ENCODE data around the gene CDC25B.

The CDC25B gene

DNA sequence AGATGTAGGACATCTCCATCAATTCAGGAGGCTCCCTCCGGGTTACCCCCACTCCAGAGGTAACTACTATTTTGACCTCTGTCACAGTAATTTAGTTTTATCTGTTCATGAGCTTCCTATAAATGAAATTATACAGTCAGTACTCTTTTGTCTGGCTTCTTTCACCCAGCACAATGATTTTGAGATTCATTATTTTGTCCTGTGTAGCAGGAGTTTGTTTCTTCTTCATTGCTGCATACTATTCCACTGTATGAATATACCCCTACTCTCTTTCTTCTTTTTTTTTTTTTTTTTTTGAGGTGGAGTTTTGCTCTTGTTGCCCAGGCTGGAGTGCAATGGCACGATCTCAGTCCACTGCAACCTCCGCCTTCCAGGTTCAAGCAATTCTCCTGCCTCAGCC lies 12.4 kb downstream of the CDC25B start:
- no peak for TF ChIP-seq CREB1 (IDR thresholded peaks at IDR 0.05; ENCODE audit: low read depth)
- no peak for TF ChIP-seq TAF1 (IDR thresholded peaks at IDR 0.05; ENCODE audit: low read depth)
- TF ChIP-seq YY1 (IDR thresholded peaks at IDR 0.05; ENCODE audit: low read depth), result no peak
- TF ChIP-seq RAD21 (IDR thresholded peaks at IDR 0.05; ENCODE audit: low read depth), result no peak
- no peak for TF ChIP-seq REST (IDR thresholded peaks at IDR 0.05; ENCODE audit: low read depth)
- no peak for TF ChIP-seq TEAD4 (IDR thresholded peaks at IDR 0.05)
- no peak for TF ChIP-seq ZBTB7A (IDR thresholded peaks at IDR 0.05; ENCODE audit: low read depth)
- TF ChIP-seq, protein P1, sequence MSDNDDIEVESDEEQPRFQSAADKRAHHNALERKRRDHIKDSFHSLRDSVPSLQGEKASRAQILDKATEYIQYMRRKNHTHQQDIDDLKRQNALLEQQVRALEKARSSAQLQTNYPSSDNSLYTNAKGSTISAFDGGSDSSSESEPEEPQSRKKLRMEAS (IDR thresholded peaks at IDR 0.05), result no peak
- no peak for TF ChIP-seq USF1 (IDR thresholded peaks at IDR 0.05)
- no peak for TF ChIP-seq FOXM1 (IDR thresholded peaks at IDR 0.05; ENCODE audit: borderline replicate concordance, low read depth)
- TF ChIP-seq NFIC (IDR thresholded peaks at IDR 0.05), result no peak
- TF ChIP-seq EP300 (IDR thresholded peaks at IDR 0.05; ENCODE audit: borderline replicate concordance), result no peak
- no peak for TF ChIP-seq EGR1 (IDR thresholded peaks at IDR 0.05)
- no peak for TF ChIP-seq TCF12 (IDR thresholded peaks at IDR 0.05; ENCODE audit: low read depth)
- TF ChIP-seq CEBPB (IDR thresholded peaks at IDR 0.05), result no peak

GRCh38 chr20:3811467-3812258 lies 15.6 kb downstream of the CDC25B start:
- peak; percentile 100 for TF ChIP-seq NFIC (IDR thresholded peaks at IDR 0.05)
- TF ChIP-seq EP300 (IDR thresholded peaks at IDR 0.05; ENCODE audit: borderline replicate concordance), result peak; percentile 96
- no peak for TF ChIP-seq RAD21 (IDR thresholded peaks at IDR 0.05; ENCODE audit: low read depth)
- 0 out of 2 replicates have a peak, but pooled peaks have one; percentile 56 for TF ChIP-seq ZBTB7A (IDR thresholded peaks at IDR 0.05; ENCODE audit: low read depth)
- TF ChIP-seq, protein P1 (IDR thresholded peaks at IDR 0.05), result peak; percentile 99
- peak; percentile 70 for TF ChIP-seq TEAD4 (IDR thresholded peaks at IDR 0.05)
- peak; percentile 97 for TF ChIP-seq TCF12 (IDR thresholded peaks at IDR 0.05; ENCODE audit: low read depth)
- peak; percentile 98 for TF ChIP-seq CEBPB (IDR thresholded peaks at IDR 0.05)
- TF ChIP-seq YY1 (IDR thresholded peaks at IDR 0.05; ENCODE audit: low read depth), result no peak; the same call in 1 of the 2 replicates
- TF ChIP-seq EGR1 (IDR thresholded peaks at IDR 0.05), result no peak
- TF ChIP-seq FOXM1 (IDR thresholded peaks at IDR 0.05; ENCODE audit: borderline replicate concordance, low read depth), result peak; percentile 94
- no peak for TF ChIP-seq REST (IDR thresholded peaks at IDR 0.05; ENCODE audit: low read depth)
- TF ChIP-seq USF1 (IDR thresholded peaks at IDR 0.05), result peak; percentile 92
- no peak for TF ChIP-seq CREB1 (IDR thresholded peaks at IDR 0.05; ENCODE audit: low read depth)
- TF ChIP-seq TAF1 (IDR thresholded peaks at IDR 0.05; ENCODE audit: low read depth), result no peak

GRCh38 chr20:3812259-3812681 lies 16.2 kb downstream of the CDC25B start:
- TF ChIP-seq CREB1 (IDR thresholded peaks at IDR 0.05; ENCODE audit: low read depth) (no peak), EGR1 (IDR thresholded peaks at IDR 0.05) (no peak), FOXM1 (IDR thresholded peaks at IDR 0.05; ENCODE audit: borderline replicate concordance, low read depth) (no peak), TEAD4 (IDR thresholded peaks at IDR 0.05) (no peak), CEBPB (IDR thresholded peaks at IDR 0.05) (no peak), YY1 (IDR thresholded peaks at IDR 0.05; ENCODE audit: low read depth) (no peak), USF1 (IDR thresholded peaks at IDR 0.05) (no peak), NFIC (IDR thresholded peaks at IDR 0.05) (no peak), REST (IDR thresholded peaks at IDR 0.05; ENCODE audit: low read depth) (no peak), RAD21 (IDR thresholded peaks at IDR 0.05; ENCODE audit: low read depth) (no peak), ZBTB7A (IDR thresholded peaks at IDR 0.05; ENCODE audit: low read depth) (no peak), TCF12 (IDR thresholded peaks at IDR 0.05; ENCODE audit: low read depth) (no peak), EP300 (IDR thresholded peaks at IDR 0.05; ENCODE audit: borderline replicate concordance) (no peak), TAF1 (IDR thresholded peaks at IDR 0.05; ENCODE audit: low read depth) (no peak)
- TF ChIP-seq, protein P1 (IDR thresholded peaks at IDR 0.05), result no peak

Data from Ishikawa (cell line).